Activated CD4-positive, alpha-beta T cell treated with anti-CD3 and anti-CD28 coated beads, Interleukin-2, amount 50 U/mL, for 1 hour (primary cell): ENCODE results near the gene FBRS.
"Not testable (repeated sequence)": the region's sequence is repeated elsewhere in the genome, so short reads cannot be mapped to it uniquely, and the experiment has no call there.

Experiments used
- DNase-seq: peaks from one replicate; pipeline ENCODE4 v3.0.0-alpha.2; 2020

The FBRS gene

DNA sequence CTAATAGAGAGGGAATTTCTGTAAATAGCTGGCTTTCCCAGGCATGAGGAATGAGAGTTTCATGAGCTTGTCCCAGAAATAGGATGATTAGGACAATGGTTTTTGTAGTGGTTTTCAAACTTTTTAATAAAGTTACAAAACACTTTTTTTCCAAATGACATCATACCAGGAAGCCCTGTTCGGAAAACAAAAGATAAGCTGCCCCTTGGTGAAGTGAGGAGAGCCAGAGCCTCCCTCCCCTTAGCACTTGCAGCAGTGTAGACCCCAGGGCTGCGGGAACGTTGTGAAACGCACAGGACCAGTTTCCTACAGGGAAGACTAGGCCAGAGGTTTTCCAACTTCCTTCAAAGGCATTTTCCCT lies 7.6 kb downstream of the FBRS start:
- DNase-seq = no peak

DNA sequence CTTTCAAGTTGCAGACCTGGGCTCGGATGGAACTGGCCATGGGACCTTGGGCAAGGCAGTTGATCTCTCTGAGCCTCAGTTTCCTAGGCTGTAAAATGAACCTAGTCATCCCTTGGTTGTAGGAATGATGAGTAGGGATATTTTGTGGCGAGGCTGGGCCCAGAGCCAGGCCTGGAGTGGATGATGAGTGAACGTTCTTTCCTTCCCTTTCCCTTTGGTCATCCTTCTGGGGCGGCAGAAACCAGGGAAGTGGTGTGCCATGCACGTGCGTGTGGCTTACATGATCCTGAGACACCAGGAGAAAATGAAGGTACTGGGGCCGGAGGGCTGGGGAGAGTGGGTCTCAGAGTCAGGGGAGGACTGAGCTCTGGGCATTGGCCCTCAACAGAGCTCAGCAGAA lies 8.4 kb downstream of the FBRS start:
- no peak for DNase-seq

DNA sequence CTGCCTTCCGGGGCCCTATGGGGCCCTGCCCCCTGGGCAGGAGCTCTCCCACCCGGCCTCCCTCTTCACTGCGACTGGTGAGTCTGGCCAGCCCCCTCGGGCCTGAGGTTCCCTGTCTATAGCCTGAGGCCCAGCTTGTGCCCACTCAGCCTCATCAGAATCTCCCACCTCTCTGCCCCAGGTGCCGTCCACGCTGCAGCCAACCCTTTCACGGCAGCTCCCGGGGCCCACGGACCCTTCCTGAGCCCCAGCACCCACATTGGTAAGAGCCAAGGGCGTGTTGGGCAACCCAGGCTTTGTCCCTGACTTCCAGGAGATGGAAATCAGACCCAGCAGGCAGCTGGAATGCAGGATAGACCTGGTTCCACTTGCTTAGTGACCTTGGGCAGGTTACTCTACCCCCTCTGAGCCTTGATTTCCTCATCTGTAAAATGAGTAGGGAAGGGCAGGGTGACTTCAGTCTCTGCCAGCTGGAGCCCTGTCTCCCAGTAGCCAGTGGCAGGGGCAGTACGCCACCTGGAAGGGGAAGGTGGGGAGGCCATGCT lies 9.2 kb downstream of the FBRS start:
- no peak for DNase-seq

DNA sequence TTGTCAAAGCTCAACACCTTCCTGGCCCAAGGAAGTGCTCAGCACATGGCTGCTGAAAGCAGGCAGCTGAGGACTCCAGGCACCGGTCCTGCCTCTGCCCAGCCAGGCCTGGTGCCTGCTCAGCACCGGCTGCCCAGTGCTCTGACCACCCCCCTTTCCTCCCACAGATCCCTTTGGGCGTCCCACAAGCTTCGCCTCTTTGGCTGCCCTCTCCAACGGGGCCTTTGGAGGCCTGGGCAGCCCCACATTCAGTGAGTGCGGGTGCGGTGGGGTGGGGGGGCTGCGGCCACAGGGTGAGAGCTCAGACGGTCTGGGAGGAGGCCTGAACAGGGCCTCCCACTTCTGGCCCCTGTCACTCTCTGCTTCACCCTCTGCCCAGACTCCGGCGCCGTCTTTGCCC lies 10.2 kb downstream of the FBRS start:
- DNase-seq = no peak

DNA sequence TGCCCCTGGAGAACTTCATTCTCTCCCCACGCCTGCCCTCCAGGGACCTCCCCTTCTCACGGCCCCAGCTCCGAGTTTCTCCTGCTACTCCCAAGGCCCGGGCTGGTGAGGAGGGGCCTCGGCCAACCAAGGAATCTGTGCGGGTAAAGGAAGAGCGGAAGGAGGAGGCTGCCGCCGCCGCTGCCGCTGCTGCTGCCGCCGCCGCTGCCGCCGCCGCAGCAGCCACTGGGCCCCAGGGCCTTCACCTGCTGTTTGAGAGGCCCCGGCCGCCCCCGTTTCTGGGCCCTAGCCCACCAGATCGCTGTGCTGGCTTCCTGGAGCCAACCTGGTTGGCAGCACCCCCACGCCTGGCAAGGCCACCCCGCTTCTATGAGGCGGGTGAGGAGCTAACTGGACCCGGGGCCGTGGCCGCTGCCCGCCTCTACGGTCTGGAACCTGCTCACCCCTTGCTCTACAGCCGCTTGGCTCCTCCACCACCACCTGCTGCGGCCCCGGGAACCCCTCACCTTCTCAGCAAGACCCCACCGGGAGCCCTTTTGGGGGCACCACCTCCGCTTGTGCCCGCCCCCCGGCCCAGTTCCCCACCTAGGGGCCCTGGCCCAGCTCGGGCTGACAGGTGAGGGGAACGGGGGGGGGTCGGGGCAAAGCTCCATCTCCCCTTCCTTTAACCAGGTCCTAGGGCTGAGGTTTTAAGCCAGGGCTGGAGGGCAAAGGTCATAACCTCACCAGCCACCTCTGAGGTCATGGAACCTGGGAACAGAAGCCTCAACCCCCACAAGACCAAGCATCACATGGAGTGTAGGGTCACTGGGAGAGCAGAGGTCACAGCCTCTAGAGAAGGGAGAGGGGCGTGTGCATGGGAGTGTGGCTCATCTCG lies 11.0 kb downstream of the FBRS start:
- no peak for DNase-seq

DNA sequence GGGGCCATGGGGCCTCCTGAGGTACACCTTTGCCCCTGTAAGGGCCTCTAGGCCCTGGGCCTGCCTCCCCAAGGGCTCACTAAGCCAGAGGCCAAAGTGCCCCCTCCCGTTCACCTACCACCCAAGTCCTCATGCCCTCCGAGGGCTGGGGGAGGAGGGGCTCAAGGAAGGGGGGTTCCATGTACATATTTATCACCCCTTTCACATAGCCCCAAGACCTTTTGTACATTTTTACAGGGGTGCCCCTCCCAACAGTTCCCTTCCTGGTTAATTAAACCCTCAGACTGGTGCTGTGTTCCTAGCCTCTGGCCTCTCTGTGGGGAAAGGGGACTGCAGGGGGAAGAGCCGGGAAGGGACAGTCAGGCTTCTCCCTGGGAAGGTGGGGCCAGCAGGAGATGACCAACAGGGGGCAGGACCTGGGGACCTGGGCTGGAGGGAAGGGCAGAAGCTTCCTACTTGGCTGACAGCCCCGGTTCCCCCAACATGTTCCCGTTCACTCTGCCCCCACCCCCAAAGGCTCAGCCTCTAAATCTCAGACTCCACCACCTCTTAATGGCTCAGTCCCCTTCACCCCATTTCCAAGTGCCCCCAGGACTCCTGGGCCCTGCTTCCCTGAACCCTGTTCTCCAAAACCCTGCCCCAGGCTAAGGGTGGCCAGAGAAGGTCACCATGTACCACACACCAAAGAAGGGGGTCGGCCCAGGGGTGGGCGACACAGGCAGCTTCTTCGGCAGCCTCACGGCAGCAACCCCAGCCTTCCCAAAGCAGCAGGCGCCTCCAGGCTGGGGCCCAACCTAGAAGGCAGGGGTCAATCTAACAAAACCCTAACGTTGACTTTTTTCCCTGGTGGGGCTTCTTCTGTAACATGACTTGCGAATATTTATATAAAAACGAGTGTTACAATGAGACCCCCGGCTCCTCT lies 11.9 kb downstream of the FBRS start:
- no peak for DNase-seq

DNA sequence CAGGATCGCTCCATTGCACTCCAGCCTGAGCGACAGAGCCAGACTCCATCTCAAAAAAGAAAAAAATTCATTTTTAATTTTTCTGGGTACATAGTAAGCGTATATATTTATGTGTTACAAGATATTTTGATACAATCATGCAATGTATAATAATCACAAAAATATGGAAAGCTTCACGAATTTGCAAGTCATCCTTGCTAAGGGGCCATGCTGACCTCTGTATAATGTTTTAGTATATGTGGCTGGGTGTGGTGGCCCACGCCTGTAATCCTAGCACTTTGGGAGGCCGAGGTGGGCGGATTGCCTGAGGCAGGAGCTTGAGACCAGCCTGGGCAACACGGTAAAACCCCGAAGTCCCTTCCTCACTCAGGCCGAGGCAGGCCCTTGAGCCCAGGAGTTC lies 16.9 kb downstream of the FBRS start:
- DNase-seq = no peak

DNA sequence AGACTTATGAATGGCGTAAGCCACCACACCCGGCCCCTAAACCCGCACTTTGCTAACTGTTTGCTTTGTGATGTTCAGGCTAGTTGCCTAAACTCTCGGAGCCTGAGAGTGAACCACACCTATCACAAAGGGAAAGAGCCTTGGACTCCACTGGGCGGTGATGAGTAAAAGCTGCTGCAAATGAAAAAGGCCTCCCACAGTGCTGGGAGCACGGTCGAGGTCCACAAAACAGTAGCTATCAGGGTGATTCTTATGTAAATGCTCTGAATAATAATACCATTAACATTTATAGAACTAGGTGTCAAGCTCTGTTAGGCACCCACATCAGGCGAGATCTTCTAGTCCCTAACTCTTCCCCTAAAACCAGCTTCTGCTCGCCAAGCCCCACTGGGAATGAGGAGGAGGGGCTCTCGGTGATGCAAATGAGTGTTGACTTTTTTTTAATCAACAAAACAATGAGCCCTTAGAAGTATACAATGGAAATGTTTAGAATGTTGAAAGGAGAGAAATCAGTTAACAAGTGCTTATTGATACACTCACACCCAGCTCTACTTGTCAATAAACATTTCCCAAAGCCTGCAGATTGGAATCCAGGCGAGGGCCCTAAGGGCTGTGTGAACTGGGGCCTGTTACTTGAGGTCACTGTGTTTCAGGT lies 19.8 kb downstream of the FBRS start:
- no peak for DNase-seq

DNA sequence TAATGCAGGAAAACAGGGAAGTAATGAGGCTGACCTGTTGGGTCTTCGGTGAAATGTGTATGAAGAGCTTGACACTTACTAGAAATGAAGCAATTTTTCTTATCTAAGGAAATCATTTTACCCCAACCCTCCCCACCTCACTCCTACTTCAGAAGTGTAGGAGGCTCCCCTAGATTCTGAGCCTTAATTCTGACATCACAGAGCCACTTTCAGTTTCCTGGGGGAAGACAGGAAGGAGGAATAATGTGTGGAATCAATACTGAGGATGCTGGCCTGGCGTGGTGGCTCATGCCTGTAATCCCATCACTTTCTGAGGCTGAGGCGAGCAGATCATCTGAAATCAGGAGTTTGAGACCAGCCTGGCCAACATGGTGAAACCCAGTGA lies 20.3 kb downstream of the FBRS start:
- DNase-seq = no peak

DNA sequence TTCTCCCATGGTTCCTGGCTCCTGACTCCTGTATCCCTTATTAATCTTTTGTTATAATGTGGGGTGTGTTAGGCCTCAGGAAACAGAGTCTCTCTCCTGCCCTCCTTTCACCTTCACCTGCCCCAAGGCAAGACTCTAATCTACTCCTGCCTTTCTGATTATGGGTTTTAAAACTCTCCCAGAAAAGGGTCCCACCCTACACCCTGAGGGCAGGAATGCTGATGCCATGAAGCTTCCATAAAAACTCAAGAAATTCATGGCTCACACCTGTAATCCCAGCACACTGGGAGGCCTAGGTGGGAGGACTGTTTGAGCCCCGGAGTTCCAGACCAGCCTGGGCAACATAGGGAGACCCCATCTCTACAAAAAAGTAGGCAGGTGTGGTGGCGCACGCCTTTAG lies 22.1 kb downstream of the FBRS start:
- DNase-seq = no peak

DNA sequence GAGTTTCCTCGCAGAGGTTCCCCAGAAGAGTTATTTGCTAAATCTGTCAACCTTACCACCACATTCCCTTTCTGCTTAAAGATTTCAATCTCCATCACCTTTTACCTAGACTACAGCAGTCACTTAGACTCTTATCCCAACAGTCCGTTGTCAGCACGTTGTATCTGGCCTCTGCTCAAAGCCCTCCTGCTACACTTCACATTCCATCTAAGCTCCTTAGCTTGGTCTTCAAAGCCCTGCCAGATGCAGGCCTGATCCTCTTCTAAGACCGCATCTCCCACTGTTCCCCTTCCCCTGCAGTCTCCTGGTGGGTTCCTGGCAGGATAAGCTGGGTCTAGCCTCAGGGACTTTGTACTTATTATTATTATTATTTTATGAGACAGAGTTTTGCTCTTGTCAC lies 30.5 kb downstream of the FBRS start:
- DNase-seq = no peak

DNA sequence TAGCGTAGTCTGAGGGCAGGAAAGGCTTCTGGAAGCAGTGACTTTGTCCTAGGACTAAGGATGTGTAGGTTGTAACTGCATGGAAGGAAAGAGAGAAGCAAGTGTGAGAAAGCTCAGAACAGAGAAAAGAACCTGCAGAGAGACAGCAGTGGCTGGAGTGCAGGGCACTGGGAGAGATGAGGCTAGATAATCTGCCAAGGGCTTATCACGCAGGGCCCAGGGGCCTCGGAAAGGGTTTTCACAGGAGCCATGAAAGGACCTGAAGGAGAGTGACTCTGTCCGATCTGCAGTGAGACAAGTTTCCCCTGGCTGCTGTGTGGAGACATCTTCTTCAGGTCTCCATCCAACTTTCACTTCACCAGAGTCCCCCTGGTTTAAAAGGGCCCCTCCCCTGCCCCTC lies 33.7 kb downstream of the FBRS start:
- DNase-seq = no peak

DNA sequence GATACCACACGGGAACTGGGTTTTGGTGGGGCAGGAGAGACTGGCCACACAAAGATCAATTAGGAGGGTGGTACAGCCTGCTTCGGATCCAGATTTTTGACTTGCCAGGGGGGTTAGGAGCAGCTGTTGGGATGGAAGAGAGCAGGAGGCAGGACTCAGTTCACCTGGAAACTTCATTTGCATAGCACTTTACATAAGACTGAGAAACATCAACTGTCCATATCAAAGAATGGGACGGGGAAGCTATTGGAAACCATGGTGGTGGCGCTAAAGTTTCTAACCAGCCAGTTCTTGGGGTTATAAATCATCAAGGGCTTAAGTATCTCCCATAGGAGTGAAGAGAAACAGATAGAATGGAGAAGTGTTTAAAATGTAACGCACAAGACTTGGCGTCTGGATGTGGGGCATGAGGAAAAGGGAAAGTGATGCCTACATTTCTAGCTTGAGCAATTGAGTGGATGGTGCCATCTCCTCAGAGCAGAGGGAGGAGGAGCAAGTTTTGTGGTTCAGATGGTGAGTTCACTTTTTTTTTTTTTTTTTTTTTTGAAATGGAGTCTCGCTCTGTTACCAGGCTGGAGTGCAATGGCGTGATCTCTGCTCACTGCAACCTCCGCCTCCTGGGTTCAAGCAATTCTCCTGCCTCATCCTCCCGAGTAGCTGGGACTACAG lies 34.3 kb downstream of the FBRS start:
- no peak for DNase-seq

DNA sequence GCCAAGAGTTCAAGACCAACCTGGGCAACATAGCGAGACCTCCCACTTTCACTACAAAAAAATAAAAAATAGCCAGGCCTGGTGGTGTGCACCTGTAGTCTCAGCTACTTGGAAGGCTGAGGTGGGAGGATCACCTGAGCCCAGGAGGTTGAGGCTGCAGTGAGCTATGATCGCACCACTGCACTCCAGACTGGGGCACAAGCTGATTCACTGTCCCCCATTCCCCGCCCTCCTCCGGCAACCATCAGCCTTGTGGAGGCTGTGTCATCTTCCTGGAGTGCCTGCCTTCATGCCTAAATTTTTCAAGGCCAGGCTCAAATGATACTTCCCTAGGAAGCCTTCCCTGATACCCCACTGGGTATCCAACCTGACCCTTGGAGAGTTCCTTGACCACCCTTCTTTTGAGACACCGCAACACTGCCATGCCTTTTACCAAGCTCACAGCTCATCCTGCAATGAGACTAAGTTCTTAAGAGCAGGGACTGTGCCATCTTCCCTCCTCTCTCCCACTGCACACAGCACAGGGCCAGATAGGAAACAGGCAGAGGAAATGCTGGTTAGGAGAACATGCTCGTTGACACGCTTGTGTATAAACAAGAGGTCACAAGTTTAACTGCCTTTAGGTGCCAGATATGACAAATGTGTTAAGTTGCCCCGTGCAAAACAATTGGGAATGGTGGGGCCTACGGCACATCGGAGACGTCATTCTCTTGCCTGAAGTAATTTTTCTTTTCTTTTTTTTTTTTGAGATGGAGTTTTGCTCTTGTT lies 36.9 kb downstream of the FBRS start:
- no peak for DNase-seq

DNA sequence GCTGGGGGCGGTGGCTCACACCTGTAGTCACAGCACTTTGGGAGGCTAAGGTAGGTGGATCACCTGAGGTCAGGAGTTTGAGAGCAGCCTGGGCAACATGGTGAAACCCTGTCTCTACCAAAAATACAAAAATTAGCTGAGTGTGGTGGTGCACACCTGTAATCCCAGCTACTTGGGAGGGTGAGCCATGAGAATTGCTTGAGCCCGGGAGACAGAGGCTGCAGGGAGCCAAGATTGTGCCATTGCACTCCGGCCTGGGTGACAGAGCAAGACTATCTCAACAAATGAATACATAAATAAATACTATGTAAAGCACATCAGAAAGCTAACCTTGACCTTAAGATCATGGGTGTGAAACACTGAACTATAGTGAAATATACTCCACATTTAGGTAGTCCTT lies 38.4 kb downstream of the FBRS start:
- DNase-seq = not testable (repeated sequence)

DNA sequence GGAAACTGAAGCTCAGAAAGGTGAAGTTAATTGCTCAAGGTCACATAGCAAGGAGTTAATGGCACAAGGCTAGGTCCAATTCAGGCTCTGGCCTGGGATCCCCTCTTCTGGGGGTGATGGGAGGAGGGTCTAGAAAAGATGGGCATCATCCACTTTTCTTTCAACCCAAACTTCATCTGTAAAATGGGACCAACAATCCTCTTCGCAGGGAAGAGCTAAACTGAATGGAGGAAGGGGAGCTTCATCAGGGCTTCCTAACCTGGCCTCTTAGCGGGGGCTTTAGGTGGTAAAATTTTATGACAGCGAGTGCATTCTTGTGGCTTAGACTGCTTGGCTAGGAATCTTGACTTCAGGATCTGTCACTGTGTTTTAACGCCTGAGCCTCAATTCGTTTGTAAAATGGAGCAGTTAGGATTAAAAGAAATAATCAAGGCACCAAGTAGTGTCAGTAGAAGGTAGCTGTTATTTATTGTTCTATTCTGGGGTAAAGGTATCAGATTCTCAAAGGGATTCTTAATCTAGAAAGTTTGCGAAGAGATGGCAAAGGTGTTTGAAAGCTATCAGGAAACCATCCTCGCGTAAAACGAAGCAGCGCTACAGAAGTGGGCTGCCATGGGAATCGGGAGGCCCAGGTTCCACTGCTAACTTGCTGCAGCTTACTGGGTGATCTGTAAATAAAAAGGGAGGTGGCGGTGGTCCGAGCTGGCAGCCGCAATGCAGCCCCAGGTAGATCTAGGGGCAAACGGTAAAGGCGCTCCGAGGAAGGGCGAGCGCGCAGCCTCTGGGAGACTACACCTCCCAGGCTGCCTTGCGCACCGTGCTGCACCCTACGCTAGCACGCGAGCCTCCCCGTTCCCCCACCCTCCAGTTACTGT lies 39.3 kb downstream of the FBRS start:
- no peak for DNase-seq

DNA sequence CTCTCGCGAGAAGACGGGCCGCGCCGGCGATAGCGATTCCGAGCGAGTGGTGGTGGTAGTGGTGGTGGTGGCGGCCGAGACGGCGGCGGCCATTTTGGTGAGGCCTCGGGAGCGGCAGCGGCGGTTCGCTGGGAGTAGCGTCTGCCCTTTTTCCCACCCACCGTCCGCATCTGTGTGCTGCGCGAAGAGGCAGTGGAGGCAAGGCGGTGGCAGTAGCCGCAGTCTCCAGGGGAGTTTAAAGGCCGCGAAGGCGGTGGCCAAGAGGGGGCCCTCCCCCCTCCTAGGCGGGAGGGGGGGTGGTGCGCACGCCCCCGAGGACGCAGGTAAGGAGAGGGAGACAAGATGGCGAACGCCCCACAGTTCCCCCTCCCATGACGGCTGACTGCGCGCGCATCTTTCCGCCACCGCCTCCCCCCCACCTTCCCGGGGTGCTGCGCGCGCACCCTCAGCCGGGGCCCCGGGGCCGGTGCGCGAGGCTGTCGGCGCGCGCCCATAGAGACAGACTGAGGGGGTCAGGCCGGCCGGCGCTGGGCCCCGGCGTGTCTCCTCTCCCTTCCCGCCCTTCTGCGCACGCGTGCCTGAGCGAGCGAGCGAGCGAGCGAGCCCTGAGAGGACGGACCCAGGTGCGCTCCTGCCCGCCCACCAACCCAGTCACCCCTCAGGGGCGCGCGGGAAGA lies 40.0 kb downstream of the FBRS start:
- DNase-seq = peak; percentile 99

DNA sequence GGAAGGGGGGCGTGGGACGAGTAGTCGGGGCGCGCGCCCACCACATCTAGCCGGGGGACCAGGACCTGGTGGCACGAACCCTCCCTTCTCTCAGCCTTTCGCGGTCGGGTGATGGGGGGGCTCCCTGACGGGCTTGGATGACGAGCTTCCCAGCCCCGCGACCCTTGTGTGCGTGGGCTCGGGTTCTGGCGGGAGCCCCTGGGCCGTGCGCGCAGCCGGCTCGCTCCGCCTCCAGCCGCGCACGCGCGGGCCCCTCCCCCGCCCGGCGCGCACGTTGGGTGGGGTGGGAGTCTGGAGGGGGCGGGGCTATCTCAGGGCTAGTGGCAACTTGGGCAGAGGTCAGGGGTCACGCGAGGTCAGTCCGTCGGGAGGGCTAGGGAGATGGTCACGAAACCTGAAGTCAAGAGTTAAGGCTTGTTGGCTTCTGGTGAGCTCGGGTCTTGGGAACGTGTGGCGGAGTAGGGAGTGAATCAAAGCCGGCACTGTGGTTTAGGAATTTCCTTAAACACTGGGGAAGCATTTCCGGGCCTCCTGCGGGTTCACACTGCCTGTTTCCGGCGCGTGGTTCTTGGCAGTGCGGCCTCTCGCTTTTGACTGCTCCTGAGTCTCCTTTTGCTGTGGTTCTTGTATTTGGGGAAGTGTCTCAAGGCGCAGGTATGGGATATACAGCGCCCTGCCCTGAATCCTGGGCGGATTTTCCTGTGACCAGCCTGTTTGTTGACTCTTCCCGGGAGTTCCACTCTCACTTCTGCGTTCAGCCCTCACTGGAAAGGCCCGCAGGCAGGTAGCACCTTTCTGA lies 40.8 kb downstream of the FBRS start, which contains the start of gene SRCAP:
SRCAP (plus strand) TSS at position 356 of the 799 bp plus-strand sequence. CDS start 1,654 bp downstream, outside the sequence.
- DNase-seq = peak; percentile 75

DNA sequence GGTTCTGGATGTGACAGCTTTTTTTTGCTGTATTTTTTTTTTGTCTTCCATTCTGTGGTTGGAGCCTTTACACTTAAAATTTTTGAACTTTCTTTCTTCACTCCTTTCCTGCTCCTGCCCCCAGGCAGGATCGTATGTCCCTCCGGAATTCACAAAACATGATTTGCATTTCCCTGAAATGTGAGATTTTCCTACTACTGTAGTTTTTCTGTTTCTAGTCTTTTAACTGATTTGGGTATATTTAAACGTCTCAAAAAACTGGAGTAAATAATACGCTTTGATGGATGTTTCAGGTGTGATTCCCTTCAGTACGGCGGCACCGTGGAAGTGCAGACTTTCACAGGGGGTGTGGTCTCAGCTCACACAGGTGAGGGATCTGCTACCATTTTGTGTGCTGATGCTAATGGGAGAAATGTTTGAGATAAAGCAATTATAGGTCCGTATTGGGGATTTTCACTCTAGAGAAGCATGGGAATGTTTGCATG lies 41.4 kb downstream of the FBRS start:
- DNase-seq = no peak
